ENCODE data around the gene ITGAD.

GRCh38 chr16:31388535-31388934 lies 4.6 kb upstream of the ITGAD start:
- TF ChIP-seq ZSCAN18 (tag by site-specific recombination; IDR thresholded peaks at IDR 0.05) (no peak), ZNF707 (tag by site-specific recombination; IDR thresholded peaks at IDR 0.05) (no peak), ZNF274 (IDR thresholded peaks at IDR 0.05; ENCODE audit: low read length) (no peak), ZNF274 (tag by site-specific recombination; IDR thresholded peaks at IDR 0.05; ENCODE audit: borderline replicate concordance) (no peak), ZNF266 (tag by site-specific recombination; IDR thresholded peaks at IDR 0.05; ENCODE audit: low read depth) (no peak), YY1 (tag by site-specific recombination; IDR thresholded peaks at IDR 0.05) (no peak)
- TF ChIP-seq, protein P1, sequence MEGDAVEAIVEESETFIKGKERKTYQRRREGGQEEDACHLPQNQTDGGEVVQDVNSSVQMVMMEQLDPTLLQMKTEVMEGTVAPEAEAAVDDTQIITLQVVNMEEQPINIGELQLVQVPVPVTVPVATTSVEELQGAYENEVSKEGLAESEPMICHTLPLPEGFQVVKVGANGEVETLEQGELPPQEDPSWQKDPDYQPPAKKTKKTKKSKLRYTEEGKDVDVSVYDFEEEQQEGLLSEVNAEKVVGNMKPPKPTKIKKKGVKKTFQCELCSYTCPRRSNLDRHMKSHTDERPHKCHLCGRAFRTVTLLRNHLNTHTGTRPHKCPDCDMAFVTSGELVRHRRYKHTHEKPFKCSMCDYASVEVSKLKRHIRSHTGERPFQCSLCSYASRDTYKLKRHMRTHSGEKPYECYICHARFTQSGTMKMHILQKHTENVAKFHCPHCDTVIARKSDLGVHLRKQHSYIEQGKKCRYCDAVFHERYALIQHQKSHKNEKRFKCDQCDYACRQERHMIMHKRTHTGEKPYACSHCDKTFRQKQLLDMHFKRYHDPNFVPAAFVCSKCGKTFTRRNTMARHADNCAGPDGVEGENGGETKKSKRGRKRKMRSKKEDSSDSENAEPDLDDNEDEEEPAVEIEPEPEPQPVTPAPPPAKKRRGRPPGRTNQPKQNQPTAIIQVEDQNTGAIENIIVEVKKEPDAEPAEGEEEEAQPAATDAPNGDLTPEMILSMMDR (tag by site-specific recombination; IDR thresholded peaks at IDR 0.05), result no peak
